ENCODE measurements around the gene FOSL2.
"Not testable (repeated sequence)": the region's sequence is repeated elsewhere in the genome, so short reads cannot be mapped to it uniquely, and the experiment has no call there.

Gene FOSL2

DNA sequence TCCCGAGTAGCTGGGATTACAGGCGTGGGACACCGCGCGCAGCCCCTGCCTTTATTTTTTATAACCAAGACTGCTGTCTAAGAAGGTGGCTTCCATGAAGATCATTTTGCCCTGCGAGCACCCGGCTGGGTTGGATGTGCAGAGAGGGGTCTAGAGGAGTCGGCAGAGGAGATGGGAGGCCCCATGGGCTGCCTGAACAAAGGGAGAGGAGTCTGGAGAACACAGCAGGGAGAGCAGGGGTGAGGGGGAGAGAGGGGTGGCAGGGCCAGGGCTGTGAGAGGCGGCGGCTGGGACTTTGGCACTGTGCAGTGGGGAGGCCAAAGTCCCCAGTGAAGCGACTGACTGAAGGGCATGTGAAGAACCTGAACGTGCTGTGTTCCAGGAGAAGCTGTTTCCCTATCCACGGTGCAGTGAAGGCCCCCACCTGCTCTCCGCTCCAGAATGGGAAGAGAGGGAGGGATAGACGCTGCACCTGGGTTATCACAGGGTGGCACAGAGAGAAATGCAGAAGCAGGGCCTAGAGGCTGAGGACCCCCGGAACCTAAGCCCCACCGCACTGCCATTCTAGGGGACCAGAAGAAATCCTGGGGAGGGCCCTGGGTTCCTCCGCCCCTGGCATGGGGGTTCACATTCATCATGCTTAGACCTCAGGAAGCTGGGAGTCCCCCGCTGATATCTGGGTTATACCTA is 24.8 kb upstream of the FOSL2 start:
- H3K27ac ChIP-seq (ENCODE audit: low read depth, low read length) = no peak overlapping the region
- DNase-seq = no peak

DNA sequence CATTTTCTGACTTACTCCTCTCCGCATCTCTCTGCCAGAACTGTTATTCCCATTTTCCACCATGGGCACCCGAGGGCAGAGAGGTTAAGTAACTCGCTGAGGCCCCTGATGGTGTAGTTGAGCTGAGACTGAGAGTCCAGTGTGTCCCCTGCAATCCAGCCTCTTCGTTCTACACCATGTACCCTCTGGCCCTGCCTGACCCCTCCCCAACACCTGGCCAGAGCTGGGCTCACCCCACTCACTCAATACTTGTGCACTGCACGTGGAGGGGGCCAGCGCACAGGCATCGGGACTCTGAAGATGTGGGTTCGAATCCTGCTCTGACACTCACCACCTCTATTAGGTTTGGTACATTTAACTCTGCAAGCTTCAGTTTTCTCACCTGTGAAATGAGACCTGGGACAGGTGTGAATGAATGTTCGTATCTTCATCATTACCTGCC is 24.3 kb upstream of the FOSL2 start:
- H3K79me2 ChIP-seq (ENCODE audit: control insufficient read depth, insufficient read depth, low read length) = no peaks in the 10 kb centered on the region
- DNase-seq = no peak
- H4K5ac ChIP-seq (ENCODE audit: low read length) = no peak overlapping the region
- no peak overlapping the region for H3K27ac ChIP-seq (ENCODE audit: low read depth, low read length)
- no peak overlapping the region for H4K8ac ChIP-seq (ENCODE audit: low read depth, low read length)
- H3K18ac ChIP-seq (ENCODE audit: low read length) = no peak overlapping the region
- no peak overlapping the region for H2AK5ac ChIP-seq (ENCODE audit: low read length)
- H3K27me3 ChIP-seq (ENCODE audit: insufficient read depth, low read length, poor library complexity) = no peaks in the 10 kb centered on the region
- H3K79me1 ChIP-seq (ENCODE audit: low read length) = no peaks in the 10 kb centered on the region
- no peaks in the 10 kb centered on the region for H3K36me3 ChIP-seq (ENCODE audit: control insufficient read depth, insufficient read depth, low read length)
- no peak overlapping the region for H2BK120ac ChIP-seq (ENCODE audit: low read depth, low read length)
- no peak overlapping the region for H3K56ac ChIP-seq (ENCODE audit: low read length)
- no peak overlapping the region for H3K4me3 ChIP-seq (ENCODE audit: low read length)
- H3K23ac ChIP-seq (ENCODE audit: low read length) = no peak overlapping the region
- H3K4me2 ChIP-seq (ENCODE audit: low read length) = no peak overlapping the region
- WGBS (ENCODE audit: extremely low coverage, insufficient coverage, low lambda C conversion rate) = no CpG with 5 or more reads among the region's 9 CpGs
- H2BK5ac ChIP-seq (ENCODE audit: low read length) = no peak overlapping the region
- no peak overlapping the region for H3K4ac ChIP-seq (ENCODE audit: low read depth, low read length)
- no peak overlapping the region for H3K9ac ChIP-seq (ENCODE audit: low read length)
- H3K4me1 ChIP-seq (ENCODE audit: control insufficient read depth, low read depth, low read length) = peaks cover 6% of the 10 kb centered on the region
- no peak overlapping the region for H2BK15ac ChIP-seq (replicated peaks; ENCODE audit: low read depth)

More for the DNA sequence above, 24.8 kb upstream of the FOSL2 start:
- Histone ChIP-seq H3K4ac (ENCODE audit: low read depth, low read length) (no peak overlapping the region), H3K9ac (ENCODE audit: low read length) (no peak overlapping the region), H3K4me1 (ENCODE audit: control insufficient read depth, low read depth, low read length) (peaks cover 6% of the 10 kb centered on the region), H2BK5ac (ENCODE audit: low read length) (no peak overlapping the region), H3K23ac (ENCODE audit: low read length) (no peak overlapping the region), H3K27me3 (ENCODE audit: insufficient read depth, low read length, poor library complexity) (no peaks in the 10 kb centered on the region), H3K18ac (ENCODE audit: low read length) (no peak overlapping the region), H3K4me2 (ENCODE audit: low read length) (no peak overlapping the region), H4K5ac (ENCODE audit: low read length) (no peak overlapping the region), H3K79me1 (ENCODE audit: low read length) (no peaks in the 10 kb centered on the region), H2BK120ac (ENCODE audit: low read depth, low read length) (no peak overlapping the region), H3K56ac (ENCODE audit: low read length) (no peak overlapping the region), H4K8ac (ENCODE audit: low read depth, low read length) (no peak overlapping the region), H3K79me2 (ENCODE audit: control insufficient read depth, insufficient read depth, low read length) (no peaks in the 10 kb centered on the region), H3K36me3 (ENCODE audit: control insufficient read depth, insufficient read depth, low read length) (no peaks in the 10 kb centered on the region), H2BK15ac (replicated peaks; ENCODE audit: low read depth) (no peak overlapping the region), H2AK5ac (ENCODE audit: low read length) (no peak overlapping the region), H3K4me3 (ENCODE audit: low read length) (no peak overlapping the region)
- no CpG with 5 or more reads among the region's 19 CpGs for WGBS (ENCODE audit: extremely low coverage, insufficient coverage, low lambda C conversion rate)

DNA sequence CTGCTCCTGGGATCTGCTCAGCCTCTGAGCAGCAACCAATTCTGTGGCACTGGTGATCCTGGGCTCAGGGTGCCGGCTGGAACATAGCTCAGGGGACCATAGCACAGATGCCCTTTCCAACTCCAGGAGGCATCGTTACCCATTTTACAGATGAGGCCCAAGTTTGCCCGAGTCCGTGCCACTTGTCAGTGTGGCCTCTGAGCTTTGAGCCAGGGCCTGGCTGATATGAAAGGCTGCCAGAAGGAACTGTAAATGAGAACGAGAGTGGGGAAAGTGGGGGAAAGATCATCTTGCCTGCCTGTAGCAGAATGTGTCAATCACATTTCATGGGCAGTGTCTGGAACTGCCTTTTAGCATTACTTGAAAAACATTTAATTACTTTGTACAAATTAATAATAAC is 23.3 kb upstream of the FOSL2 start:
- no CpG with 5 or more reads among the region's 5 CpGs for WGBS (ENCODE audit: extremely low coverage, insufficient coverage, low lambda C conversion rate)
- H3K79me1 ChIP-seq (ENCODE audit: low read length) = no peaks in the 10 kb centered on the region
- no peak overlapping the region for H3K27ac ChIP-seq (ENCODE audit: low read depth, low read length)
- no peak overlapping the region for H2AK5ac ChIP-seq (ENCODE audit: low read length)
- H4K8ac ChIP-seq (ENCODE audit: low read depth, low read length) = no peak overlapping the region
- H4K5ac ChIP-seq (ENCODE audit: low read length) = no peak overlapping the region
- no peaks in the 10 kb centered on the region for H3K27me3 ChIP-seq (ENCODE audit: insufficient read depth, low read length, poor library complexity)
- no peak overlapping the region for H3K56ac ChIP-seq (ENCODE audit: low read length)
- DNase-seq = no peak
- H3K4me2 ChIP-seq (ENCODE audit: low read length) = no peak overlapping the region
- H3K4me3 ChIP-seq (ENCODE audit: low read length) = no peak overlapping the region
- H3K79me2 ChIP-seq (ENCODE audit: control insufficient read depth, insufficient read depth, low read length) = no peaks in the 10 kb centered on the region
- H3K36me3 ChIP-seq (ENCODE audit: control insufficient read depth, insufficient read depth, low read length) = no peaks in the 10 kb centered on the region
- H2BK5ac ChIP-seq (ENCODE audit: low read length) = no peak overlapping the region
- H3K4ac ChIP-seq (ENCODE audit: low read depth, low read length) = no peak overlapping the region
- H2BK120ac ChIP-seq (ENCODE audit: low read depth, low read length) = no peak overlapping the region
- H3K23ac ChIP-seq (ENCODE audit: low read length) = no peak overlapping the region
- peaks cover 6% of the 10 kb centered on the region for H3K4me1 ChIP-seq (ENCODE audit: control insufficient read depth, low read depth, low read length)
- H3K18ac ChIP-seq (ENCODE audit: low read length) = no peak overlapping the region
- H3K9ac ChIP-seq (ENCODE audit: low read length) = no peak overlapping the region
- H2BK15ac ChIP-seq (replicated peaks; ENCODE audit: low read depth) = no peak overlapping the region

DNA sequence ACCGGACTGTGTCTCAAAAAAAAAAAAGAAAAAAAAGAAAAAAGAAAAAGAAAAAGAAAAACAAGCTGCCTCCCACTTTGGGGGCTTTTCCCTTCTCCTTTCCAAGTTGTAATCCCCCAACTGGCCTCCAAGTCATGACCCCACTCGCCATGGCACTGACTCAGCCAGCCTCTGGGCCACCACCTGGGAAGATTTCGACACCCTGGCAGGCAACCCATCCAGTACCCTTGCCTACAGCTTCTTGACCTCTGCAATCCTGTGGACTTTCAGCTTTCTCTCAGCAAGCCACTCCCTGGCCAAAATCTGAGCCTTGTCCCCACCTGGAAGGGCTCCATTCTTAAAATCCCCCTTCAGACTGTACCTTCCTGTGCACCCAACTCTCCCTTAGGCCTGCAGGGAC is 22.3 kb upstream of the FOSL2 start:
- no peak overlapping the region for H3K9ac ChIP-seq (ENCODE audit: low read length)
- H4K5ac ChIP-seq (ENCODE audit: low read length) = no peak overlapping the region
- no peaks in the 10 kb centered on the region for H3K27me3 ChIP-seq (ENCODE audit: insufficient read depth, low read length, poor library complexity)
- no peak overlapping the region for H4K8ac ChIP-seq (ENCODE audit: low read depth, low read length)
- H3K4ac ChIP-seq (ENCODE audit: low read depth, low read length) = no peak overlapping the region
- DNase-seq = no peak
- no peaks in the 10 kb centered on the region for H3K79me1 ChIP-seq (ENCODE audit: low read length)
- no peak overlapping the region for H2BK5ac ChIP-seq (ENCODE audit: low read length)
- H3K36me3 ChIP-seq (ENCODE audit: control insufficient read depth, insufficient read depth, low read length) = no peaks in the 10 kb centered on the region
- no peak overlapping the region for H3K4me2 ChIP-seq (ENCODE audit: low read length)
- no CpG with 5 or more reads among the region's 3 CpGs for WGBS (ENCODE audit: extremely low coverage, insufficient coverage, low lambda C conversion rate)
- no peak overlapping the region for H2BK120ac ChIP-seq (ENCODE audit: low read depth, low read length)
- H2BK15ac ChIP-seq (replicated peaks; ENCODE audit: low read depth) = no peak overlapping the region
- H3K79me2 ChIP-seq (ENCODE audit: control insufficient read depth, insufficient read depth, low read length) = no peaks in the 10 kb centered on the region
- peaks cover 6% of the 10 kb centered on the region for H3K4me1 ChIP-seq (ENCODE audit: control insufficient read depth, low read depth, low read length)
- H3K27ac ChIP-seq (ENCODE audit: low read depth, low read length) = no peak overlapping the region
- no peak overlapping the region for H3K56ac ChIP-seq (ENCODE audit: low read length)
- no peak overlapping the region for H2AK5ac ChIP-seq (ENCODE audit: low read length)
- H3K23ac ChIP-seq (ENCODE audit: low read length) = no peak overlapping the region
- H3K4me3 ChIP-seq (ENCODE audit: low read length) = no peak overlapping the region
- no peak overlapping the region for H3K18ac ChIP-seq (ENCODE audit: low read length)

DNA sequence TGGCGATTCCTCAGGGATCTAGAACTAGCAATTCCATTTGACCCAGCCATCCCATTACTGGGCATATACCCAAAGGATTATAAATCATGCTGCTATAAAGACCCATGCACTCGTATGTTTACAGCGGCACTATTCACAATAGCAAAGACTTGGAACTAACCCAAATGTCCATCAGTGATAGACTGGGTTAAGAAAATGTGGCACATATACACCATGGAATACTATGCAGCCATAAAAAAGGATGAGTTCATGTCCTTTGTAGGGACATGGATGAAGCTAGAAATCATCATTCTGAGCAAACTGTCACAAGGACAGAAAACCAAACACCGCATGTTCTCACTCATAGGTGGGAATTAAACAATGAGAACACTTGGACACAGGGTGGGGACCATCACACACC is 20.9 kb upstream of the FOSL2 start:
- H3K27ac ChIP-seq (ENCODE audit: low read depth, low read length); H4K5ac ChIP-seq (ENCODE audit: low read length); H4K8ac ChIP-seq (ENCODE audit: low read depth, low read length); DNase-seq; H3K23ac ChIP-seq (ENCODE audit: low read length); H2AK5ac ChIP-seq (ENCODE audit: low read length); H2BK15ac ChIP-seq (replicated peaks; ENCODE audit: low read depth); H2BK120ac ChIP-seq (ENCODE audit: low read depth, low read length); H3K79me1 ChIP-seq (ENCODE audit: low read length); H3K4me1 ChIP-seq (ENCODE audit: control insufficient read depth, low read depth, low read length); H3K9ac ChIP-seq (ENCODE audit: low read length); H3K56ac ChIP-seq (ENCODE audit: low read length); H3K27me3 ChIP-seq (ENCODE audit: insufficient read depth, low read length, poor library complexity); H3K4me2 ChIP-seq (ENCODE audit: low read length); H3K4me3 ChIP-seq (ENCODE audit: low read length); H3K18ac ChIP-seq (ENCODE audit: low read length); H3K36me3 ChIP-seq (ENCODE audit: control insufficient read depth, insufficient read depth, low read length); H2BK5ac ChIP-seq (ENCODE audit: low read length); H3K79me2 ChIP-seq (ENCODE audit: control insufficient read depth, insufficient read depth, low read length); H3K4ac ChIP-seq (ENCODE audit: low read depth, low read length): not testable (repeated sequence)
- no CpG with 5 or more reads among the region's 4 CpGs for WGBS (ENCODE audit: extremely low coverage, insufficient coverage, low lambda C conversion rate)

DNA sequence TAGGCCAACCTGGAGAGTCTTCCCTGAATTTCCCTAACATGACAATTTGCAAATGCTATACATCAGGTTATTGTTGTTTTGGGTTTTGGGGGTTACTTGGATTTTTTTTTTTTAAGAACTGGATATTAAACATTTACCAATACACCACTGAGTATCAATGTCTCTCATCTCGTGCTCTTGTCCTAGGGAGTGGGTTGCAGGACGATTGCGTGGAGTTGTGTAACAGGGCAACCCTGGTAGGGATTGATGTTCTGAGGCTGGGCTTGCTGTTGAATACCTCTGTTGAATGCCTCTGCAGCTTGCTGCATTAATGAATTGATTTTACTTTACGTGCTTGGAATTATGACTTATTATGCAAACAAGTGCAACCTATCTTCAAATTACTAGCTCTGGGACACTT is 18.8 kb upstream of the FOSL2 start:
- Histone ChIP-seq H3K9ac (ENCODE audit: low read length) (no peak overlapping the region), H3K56ac (ENCODE audit: low read length) (no peak overlapping the region), H3K27me3 (ENCODE audit: insufficient read depth, low read length, poor library complexity) (no peaks in the 10 kb centered on the region), H3K79me2 (ENCODE audit: control insufficient read depth, insufficient read depth, low read length) (no peaks in the 10 kb centered on the region), H2BK5ac (ENCODE audit: low read length) (no peak overlapping the region), H3K4me3 (ENCODE audit: low read length) (no peak overlapping the region), H2AK5ac (ENCODE audit: low read length) (no peak overlapping the region), H2BK120ac (ENCODE audit: low read depth, low read length) (no peak overlapping the region), H3K79me1 (ENCODE audit: low read length) (no peaks in the 10 kb centered on the region), H3K18ac (ENCODE audit: low read length) (no peak overlapping the region), H3K23ac (ENCODE audit: low read length) (no peak overlapping the region), H3K36me3 (ENCODE audit: control insufficient read depth, insufficient read depth, low read length) (no peaks in the 10 kb centered on the region), H2BK15ac (replicated peaks; ENCODE audit: low read depth) (no peak overlapping the region), H3K27ac (ENCODE audit: low read depth, low read length) (no peak overlapping the region), H3K4me1 (ENCODE audit: control insufficient read depth, low read depth, low read length) (no peaks in the 10 kb centered on the region), H3K4me2 (ENCODE audit: low read length) (no peak overlapping the region), H4K8ac (ENCODE audit: low read depth, low read length) (no peak overlapping the region), H4K5ac (ENCODE audit: low read length) (no peak overlapping the region), H3K4ac (ENCODE audit: low read depth, low read length) (no peak overlapping the region)
- no CpG with 5 or more reads among the region's 4 CpGs for WGBS (ENCODE audit: extremely low coverage, insufficient coverage, low lambda C conversion rate)
- no peak for DNase-seq
